ENCODE results near the gene SRP72. TPM values are rescaled to one million over a fixed set of nuclear protein-coding genes. Genes with fewer than 3 reads are reported as not detected.

SRP72 gene
- polyA plus RNA-seq, 2 of the 4 experiments (the other 2 are of a cell fraction), result 70.1 to 135 TPM

DNA sequence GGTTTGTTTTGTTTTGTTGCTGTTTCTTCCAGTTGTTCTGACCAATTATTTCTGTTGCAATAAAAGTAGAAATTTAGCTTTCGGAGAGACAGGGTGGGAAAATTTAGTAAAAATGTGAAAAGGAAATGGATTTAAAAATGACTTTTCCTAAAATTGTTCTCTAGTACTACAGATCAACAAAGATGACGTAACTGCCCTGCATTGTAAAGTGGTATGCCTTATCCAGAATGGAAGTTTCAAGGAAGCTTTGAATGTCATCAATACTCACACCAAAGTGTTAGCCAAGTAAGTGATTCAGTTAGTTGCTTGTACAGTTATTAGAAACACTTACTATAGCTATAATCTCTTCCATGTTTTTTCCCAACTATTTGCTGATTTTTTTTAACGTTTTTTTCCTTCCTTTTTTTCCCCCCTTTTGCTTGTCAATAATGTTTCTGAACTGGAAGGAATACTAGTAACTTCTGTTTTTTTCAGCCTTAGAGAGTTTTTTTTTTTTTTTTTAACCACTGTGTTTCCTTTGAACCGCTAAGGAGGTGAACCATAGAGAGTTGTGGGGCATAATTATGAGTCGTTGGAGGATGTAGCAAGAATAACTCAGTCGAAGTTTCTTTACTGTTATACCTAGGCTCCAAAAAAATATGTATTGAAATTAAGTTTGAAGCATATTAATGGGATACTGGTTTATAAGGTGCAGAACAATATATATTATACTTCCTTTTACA is 2.2 kb downstream of the SRP72 start (continued):
- TF ChIP-seq KDM5A (IDR thresholded peaks at IDR 0.05), result no peak
- TF ChIP-seq NR3C1 (IDR thresholded peaks at IDR 0.05), result no peak
- TF ChIP-seq ESRRA (IDR thresholded peaks at IDR 0.05; ENCODE audit: borderline replicate concordance, low read length), result no peak
- no peak for TF ChIP-seq ZFP36 (IDR thresholded peaks at IDR 0.05; ENCODE audit: borderline replicate concordance, partially characterized antibody)

DNA sequence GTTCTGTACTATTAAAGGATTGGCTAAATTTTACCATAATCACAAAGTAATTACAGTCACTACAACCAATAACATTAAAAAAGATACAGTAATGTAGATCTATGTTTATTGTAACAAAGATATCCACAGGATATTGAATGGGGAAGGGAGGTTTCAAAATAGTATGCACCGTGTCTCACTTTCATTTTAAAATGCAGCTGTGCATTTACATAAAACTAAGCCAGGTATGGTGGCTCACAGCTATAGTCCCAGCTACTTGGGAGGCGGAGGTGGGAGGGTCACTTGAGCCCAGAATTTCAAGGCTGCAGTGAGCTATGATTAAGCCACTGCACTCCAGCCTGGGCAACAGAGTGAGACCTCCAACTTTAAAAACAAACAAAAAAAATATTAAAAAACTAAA is 8.5 kb downstream of the SRP72 start:
- DNase-seq (ENCODE audit: low read depth in 1 of 2, low spot score in 1 of 2) (no peak), ATAC-seq (no peak), FAIRE-seq (no peak)
- no peak overlapping the region for H3K4me2 ChIP-seq
- ChIA-PET POLR2A (no interaction called here), CTCF (interaction anchor here (1.0 kb wide), 1 partner anchor 10 kb away, joined by 3 read pairs; no protein-coding TSS in a partner anchor)
- H3K4me3 ChIP-seq, result no peak overlapping the region
- no peaks in the 10 kb centered on the region for H3K4me1 ChIP-seq
- WGBS (ENCODE audit: missing lambda C conversion rate), result 90% methylated on average over 2 of the region's 2 CpGs
- no peaks in the 10 kb centered on the region for H3K9me3 ChIP-seq
- TF ChIP-seq GATA3 (IDR thresholded peaks at IDR 0.05; ENCODE audit: borderline replicate concordance) (no peak), KDM5A (IDR thresholded peaks at IDR 0.05) (no peak), POLR2AphosphoS2 (conservative IDR thresholded peaks at IDR 0.05; ENCODE audit: low read length) (no peak), TFCP2L1 (CRISPR knock-in tag; IDR thresholded peaks at IDR 0.05) (no peak), BHLHE40 (IDR thresholded peaks at IDR 0.05; ENCODE audit: low read depth, low read length) (no peak), MYC (IDR thresholded peaks at IDR 0.05; ENCODE audit: borderline replicate concordance, low read length) (no peak), JUN (IDR thresholded peaks at IDR 0.05) (no peak), CBX2 (IDR thresholded peaks at IDR 0.05; ENCODE audit: borderline replicate concordance, low read depth) (no peak)
- TF ChIP-seq, protein P1, sequence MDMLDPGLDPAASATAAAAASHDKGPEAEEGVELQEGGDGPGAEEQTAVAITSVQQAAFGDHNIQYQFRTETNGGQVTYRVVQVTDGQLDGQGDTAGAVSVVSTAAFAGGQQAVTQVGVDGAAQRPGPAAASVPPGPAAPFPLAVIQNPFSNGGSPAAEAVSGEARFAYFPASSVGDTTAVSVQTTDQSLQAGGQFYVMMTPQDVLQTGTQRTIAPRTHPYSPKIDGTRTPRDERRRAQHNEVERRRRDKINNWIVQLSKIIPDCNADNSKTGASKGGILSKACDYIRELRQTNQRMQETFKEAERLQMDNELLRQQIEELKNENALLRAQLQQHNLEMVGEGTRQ (IDR thresholded peaks at IDR 0.05), result no peak
- no peak overlapping the region for H3K27ac ChIP-seq

DNA sequence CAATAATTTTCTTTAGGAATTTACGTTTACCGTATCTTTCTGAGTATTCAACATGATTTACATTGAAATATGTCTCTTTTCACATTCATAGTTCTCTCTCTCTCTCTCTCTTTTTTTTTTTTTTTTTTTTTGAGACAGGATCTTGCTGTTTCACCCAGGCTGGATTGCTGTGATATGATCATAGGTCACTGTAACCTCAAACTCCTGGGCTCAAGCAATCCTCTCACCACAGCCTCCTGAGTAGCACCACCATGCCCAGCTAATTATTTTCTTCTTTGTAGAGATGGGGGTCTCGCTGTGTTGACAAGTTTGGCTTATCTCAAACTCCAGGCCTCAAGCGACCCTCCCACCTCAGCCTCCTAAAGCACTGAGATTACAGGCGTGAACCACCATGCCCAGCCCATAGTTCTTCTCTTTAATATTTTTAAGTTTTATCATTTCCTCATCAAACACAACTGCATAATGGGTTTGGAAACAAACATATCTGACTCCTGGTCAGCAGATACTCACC is 9.8 kb downstream of the SRP72 start:
- POLR2A ChIA-PET, result no interaction called here

DNA sequence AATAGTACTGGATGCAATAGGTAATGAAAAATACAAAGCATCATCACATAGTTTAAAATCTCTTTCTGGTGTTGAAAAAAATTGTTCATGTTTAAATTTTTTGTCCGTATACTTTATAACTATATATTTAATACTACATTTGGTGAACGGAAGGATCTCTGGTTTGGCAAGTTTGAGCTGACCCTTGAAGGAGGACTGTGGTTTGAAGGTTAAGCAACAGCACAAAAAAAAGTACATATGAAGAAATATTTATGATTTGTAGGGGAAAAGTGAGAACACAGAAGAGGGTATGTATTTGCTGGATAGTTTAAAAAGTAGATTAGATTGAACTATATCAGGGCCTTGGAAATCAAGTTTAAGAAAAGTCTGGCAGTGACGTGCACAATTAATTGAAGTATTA is 13.3 kb downstream of the SRP72 start:
- CTCF ChIA-PET, result interaction anchor here (1.3 kb wide), 1 partner anchor 147 kb away, joined by 4 read pairs; no protein-coding TSS in a partner anchor

More for the DNA sequence above, 9.8 kb downstream of the SRP72 start:
- H3K4me2 ChIP-seq, result no peak overlapping the region
- DNase-seq (ENCODE audit: low read depth in 1 of 2, low spot score in 1 of 2), result no peak
- no peak for ATAC-seq
- CTCF ChIA-PET, result no interaction called here
- FAIRE-seq, result no peak
- 94% methylated on average over 5 of the region's 5 CpGs for WGBS (ENCODE audit: missing lambda C conversion rate)
- H3K27ac ChIP-seq, result no peak overlapping the region
- H3K4me1 ChIP-seq, result no peaks in the 10 kb centered on the region
- H3K4me3 ChIP-seq, result no peak overlapping the region
- no peaks in the 10 kb centered on the region for H3K9me3 ChIP-seq
- TF ChIP-seq, protein P2, sequence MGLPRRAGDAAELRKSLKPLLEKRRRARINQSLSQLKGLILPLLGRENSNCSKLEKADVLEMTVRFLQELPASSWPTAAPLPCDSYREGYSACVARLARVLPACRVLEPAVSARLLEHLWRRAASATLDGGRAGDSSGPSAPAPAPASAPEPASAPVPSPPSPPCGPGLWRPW (IDR thresholded peaks at IDR 0.05), result no peak
- no peak for TF ChIP-seq KDM5A (IDR thresholded peaks at IDR 0.05)
- no peak for TF ChIP-seq RFX5 (IDR thresholded peaks at IDR 0.05)
- TF ChIP-seq CEBPB (IDR thresholded peaks at IDR 0.05), result no peak
- TF ChIP-seq FOSB (CRISPR knock-in tag; IDR thresholded peaks at IDR 0.05), result no peak
- TF ChIP-seq MAZ (IDR thresholded peaks at IDR 0.05; ENCODE audit: borderline replicate concordance, low read depth, low read length), result no peak

More for the DNA sequence above, 13.3 kb downstream of the SRP72 start:
- Histone ChIP-seq H3K27ac (no peak overlapping the region), H3K4me3 (no peak overlapping the region), H3K4me1 (no peaks in the 10 kb centered on the region), H3K4me2 (no peak overlapping the region), H3K9me3 (no peaks in the 10 kb centered on the region)
- POLR2A ChIA-PET, result no interaction called here
- ATAC-seq (no peak), FAIRE-seq (no peak), DNase-seq (ENCODE audit: low read depth in 1 of 2, low spot score in 1 of 2) (no peak)
- 97% methylated on average over 3 of the region's 3 CpGs for WGBS (ENCODE audit: missing lambda C conversion rate)
- TF ChIP-seq HOXA7 (CRISPR knock-in tag; IDR thresholded peaks at IDR 0.05) (no peak), BHLHE40 (IDR thresholded peaks at IDR 0.05; ENCODE audit: low read depth, low read length) (no peak), SMC3 (IDR thresholded peaks at IDR 0.05) (no peak), ESRRA (IDR thresholded peaks at IDR 0.05; ENCODE audit: borderline replicate concordance, low read length) (no peak)

Data from A549 (cell line).